Activated CD4-positive, CD25-positive, alpha-beta regulatory T cell treated with anti-CD3 and anti-CD28 coated beads, Interleukin-2, amount 50 U/mL, for 72 hours (primary cell): ENCODE data around the gene TTN.
"Not testable (repeated sequence)": the region's sequence is repeated elsewhere in the genome, so short reads cannot be mapped to it uniquely, and the experiment has no call there.

ENCODE experiments used
- DNase-seq: peaks from one replicate; pipeline ENCODE4 v3.0.0; 2021

Gene TTN

GRCh38 chr2:178732913-178733312 is 74.3 kb downstream of the TTN start:
- no peak for DNase-seq

- no peak for DNase-seq
Observed at GRCh38 chr2:178731300-178731699, 75.9 kb downstream of the TTN start.

GRCh38 chr2:178730049-178730448 is 77.2 kb downstream of the TTN start:
- DNase-seq: no peak

- DNase-seq: no peak
Observed at GRCh38 chr2:178723786-178724346, 83.4 kb downstream of the TTN start.

GRCh38 chr2:178722296-178722695 is 84.9 kb downstream of the TTN start:
- DNase-seq: no peak

GRCh38 chr2:178718988-178719387 is 88.2 kb downstream of the TTN start:
- DNase-seq: no peak

- DNase-seq: no peak
Observed at GRCh38 chr2:178718283-178718682, 88.9 kb downstream of the TTN start.

GRCh38 chr2:178716394-178716793 is 90.8 kb downstream of the TTN start:
- DNase-seq: no peak

GRCh38 chr2:178715366-178715765 is 91.9 kb downstream of the TTN start:
- no peak for DNase-seq

GRCh38 chr2:178707476-178707875 is 99.7 kb downstream of the TTN start:
- no peak for DNase-seq

GRCh38 chr2:178704876-178705275 is 102.3 kb downstream of the TTN start:
- no peak for DNase-seq

GRCh38 chr2:178702361-178702760 is 104.9 kb downstream of the TTN start:
- no peak for DNase-seq

- no peak for DNase-seq
Observed at GRCh38 chr2:178700922-178701342, 106.3 kb downstream of the TTN start.

GRCh38 chr2:178700136-178700535 is 107.1 kb downstream of the TTN start:
- no peak for DNase-seq

- DNase-seq: no peak
Observed at GRCh38 chr2:178692845-178693244, 114.4 kb downstream of the TTN start.

- no peak for DNase-seq
Observed at GRCh38 chr2:178689808-178690207, 117.4 kb downstream of the TTN start.

GRCh38 chr2:178683877-178684276 is 123.3 kb downstream of the TTN start:
- no peak for DNase-seq

- no peak for DNase-seq
Observed at GRCh38 chr2:178681081-178681480, 126.1 kb downstream of the TTN start.

GRCh38 chr2:178679891-178680290 is 127.3 kb downstream of the TTN start:
- no peak for DNase-seq

- DNase-seq: no peak
Observed at GRCh38 chr2:178677599-178677998, 129.6 kb downstream of the TTN start.

- no peak for DNase-seq
Observed at GRCh38 chr2:178676046-178676445, 131.2 kb downstream of the TTN start.

- no peak for DNase-seq
Observed at GRCh38 chr2:178674122-178674521, 133.1 kb downstream of the TTN start.

- DNase-seq: no peak
Observed at GRCh38 chr2:178666458-178666857, 140.8 kb downstream of the TTN start.

- not testable (repeated sequence) for DNase-seq
Observed at GRCh38 chr2:178658480-178658879, 148.7 kb downstream of the TTN start.

GRCh38 chr2:178650554-178650953 is 156.7 kb downstream of the TTN start:
- no peak for DNase-seq

GRCh38 chr2:178644919-178645318 is 162.3 kb downstream of the TTN start:
- no peak for DNase-seq
